Stimulated activated CD4-positive, alpha-beta T cell treated with anti-CD3 and anti-CD28 coated beads, Interleukin-12 subunit alpha, Interleukin-12 subunit beta, amount 100 ng/mL, for 48 hours (primary cell): Measurements from ENCODE around the gene UBASH3A.

Experiments used
- DNase-seq, 3 donors: peaks; one replicate each; pipeline ENCODE4 v3.0.0-alpha.2; 2020; ENCODE audit warnings: low read depth in 2 of 3, low spot score in 1 of 3

The UBASH3A gene

DNA sequence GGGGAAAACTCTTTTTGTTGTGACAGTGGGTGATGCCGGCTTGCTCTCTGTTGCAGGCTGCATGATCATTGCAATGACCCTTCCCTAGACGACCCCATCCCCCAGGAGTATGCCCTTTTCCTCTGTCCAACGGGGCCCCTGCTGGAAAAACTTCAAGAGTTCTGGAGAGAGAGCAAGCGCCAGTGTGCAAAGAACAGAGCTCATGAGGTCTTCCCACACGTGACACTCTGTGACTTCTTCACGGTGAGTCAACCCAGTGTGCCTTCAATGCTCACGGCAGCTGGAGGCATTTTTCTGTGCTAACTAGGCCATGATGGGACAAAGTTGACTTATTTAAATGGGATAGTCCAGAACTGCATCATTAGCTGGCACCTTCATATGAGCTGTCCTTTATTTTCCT lies 5.7 kb downstream of the UBASH3A start:
- no peak for DNase-seq

DNA sequence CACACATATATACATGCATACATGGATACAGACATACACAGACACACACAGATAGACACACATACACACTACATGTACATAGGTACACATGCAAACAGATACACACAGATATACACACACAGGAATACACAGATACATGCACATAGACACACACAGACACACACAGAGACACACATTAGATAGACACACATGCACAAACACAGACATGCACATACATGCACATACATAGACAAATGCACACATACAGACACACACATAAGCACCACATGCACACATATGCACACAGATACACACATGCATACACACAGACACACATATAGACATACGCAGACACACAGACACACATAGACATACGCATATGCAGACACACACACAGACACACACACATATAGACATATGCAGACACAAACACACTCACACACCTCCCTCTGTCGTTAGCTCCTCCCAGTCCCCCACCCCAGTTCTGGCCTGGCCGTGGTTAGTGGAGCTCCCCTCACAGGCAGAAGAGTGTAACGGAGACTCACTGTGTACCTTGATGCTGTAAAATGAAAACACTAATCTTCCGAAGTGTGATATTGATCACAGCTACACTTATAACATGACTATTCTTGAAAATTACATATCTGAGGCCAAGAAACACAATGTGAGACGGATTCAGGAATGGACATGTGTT lies 7.6 kb downstream of the UBASH3A start:
- no peak for DNase-seq

DNA sequence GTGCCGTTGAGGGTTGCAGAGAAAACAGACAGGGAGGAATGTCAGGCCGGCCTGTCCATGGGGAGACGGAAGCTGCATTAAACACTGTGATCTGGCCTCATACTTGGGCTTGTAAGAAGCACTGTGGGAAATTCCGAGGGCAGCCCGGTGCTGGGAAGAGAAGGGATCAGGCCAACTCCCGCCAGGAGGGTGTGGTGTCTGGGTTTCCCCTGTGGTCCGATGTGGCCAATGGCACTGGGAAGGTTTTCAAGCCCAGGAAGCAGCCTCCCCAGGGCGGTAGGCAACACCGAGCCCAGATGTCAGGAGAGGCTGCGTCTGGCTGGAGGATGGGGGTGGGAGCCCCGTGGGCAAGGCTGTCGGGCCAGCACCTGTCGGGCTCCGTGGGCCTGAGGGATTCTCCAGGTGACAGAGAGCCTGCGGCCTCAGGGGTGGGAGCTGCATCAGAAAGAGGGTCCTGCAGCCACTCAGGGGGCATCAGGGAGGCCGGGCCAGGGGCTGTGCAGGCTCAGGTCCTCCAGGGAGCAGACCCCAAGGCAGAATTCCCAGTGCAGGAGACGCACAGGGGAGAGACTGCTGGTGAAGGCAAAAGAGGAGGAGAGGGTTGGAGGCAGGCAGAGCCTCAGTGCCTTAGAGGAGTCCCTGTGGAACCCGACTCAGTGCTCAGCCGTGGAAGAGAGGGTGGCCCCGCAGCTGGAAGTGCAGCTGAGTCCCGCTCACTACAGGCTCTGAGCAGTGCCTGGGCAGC lies 8.4 kb downstream of the UBASH3A start:
- no peak for DNase-seq

DNA sequence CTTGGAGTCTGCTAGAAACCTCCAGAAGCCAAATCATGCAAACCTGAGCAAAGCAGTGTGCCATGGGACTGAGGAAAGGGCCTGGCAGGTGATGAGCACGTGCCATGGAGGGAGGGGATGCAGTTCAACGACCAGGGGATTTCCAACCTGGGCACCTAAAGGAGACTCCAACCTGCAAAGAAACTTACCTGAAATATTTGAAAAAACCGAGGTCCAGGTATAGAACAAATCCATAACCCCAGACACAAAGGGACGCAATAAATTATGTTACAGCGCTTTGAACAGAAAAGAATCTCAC lies 8.9 kb downstream of the UBASH3A start:
- no peak for DNase-seq

DNA sequence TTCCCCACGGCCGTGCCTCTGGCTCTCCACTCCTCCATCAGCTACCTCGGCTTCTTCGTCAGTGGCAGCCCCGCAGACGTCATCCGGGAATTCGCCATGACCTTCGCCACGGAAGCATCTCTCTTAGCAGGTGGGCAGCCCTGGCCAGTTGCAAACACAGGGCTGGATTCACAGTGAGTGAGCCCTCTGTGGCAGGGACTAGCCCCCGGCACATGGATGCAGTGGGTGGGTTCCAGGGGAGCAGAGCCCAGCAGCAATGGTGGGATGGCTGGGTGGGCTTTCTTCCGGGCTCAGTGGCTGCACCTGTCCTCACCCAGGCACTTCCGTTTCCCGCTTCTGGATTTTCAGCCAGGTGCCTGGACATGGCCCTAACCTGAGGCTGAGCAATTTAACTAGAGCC lies 9.4 kb downstream of the UBASH3A start:
- DNase-seq: no peak

DNA sequence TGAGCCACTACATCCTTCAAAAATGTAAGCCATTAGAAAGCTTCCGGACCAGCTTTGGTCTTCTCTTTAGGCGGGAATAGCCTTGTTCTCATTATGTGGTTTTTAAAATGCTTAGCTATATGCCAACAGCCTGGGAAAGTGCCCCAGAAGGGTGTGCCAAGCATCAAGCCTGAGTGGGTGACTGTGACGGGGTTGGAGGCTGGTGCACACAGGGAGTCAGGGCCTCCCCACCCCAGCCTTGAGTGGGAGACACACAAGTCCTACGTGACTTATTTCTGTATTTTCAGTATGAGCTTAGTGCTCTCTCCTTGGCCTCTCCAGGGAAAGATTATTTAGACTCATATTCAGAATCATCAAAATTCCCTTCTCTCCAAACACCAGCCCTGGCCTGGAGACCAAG lies 9.8 kb downstream of the UBASH3A start:
- DNase-seq: peak in 1 of 3 donors; percentile 56

DNA sequence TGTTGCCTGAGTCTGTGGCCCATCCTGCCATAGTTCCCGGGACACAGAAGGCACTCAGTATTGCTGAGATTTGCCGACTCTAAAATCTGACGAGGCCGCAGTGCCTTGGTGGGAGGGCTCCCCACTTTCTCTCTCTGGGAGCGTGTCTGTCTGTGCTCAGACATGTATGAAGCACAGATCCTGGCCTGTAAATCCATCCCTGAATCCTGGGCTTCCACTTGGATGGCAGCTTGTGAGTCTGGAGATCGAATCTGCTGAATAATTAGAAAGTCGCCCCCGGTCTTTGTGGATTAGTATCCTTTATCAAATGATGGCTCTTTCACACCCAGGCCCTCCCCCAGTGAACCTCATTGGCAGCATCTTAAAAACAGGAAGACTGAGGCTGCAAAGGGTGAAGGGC lies 10.4 kb downstream of the UBASH3A start:
- no peak for DNase-seq

DNA sequence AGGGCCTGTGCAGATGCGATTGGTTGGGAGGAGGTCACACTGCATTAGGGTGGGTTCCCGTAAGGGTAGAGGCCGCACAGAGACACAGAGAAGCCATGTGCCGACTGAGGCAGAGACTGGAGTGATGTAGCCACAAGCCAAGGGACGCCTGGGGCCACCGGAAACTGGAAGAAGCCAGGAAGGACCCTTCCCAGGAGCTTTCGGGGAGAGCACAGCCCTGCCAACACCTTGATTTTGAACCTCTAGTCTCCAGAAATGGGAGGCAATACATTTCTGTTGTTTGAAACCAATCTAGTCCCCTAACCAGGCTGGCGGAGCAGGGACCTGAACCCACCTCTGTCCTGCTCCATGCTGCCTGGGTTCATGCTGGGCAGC lies 10.8 kb downstream of the UBASH3A start:
- DNase-seq: no peak

DNA sequence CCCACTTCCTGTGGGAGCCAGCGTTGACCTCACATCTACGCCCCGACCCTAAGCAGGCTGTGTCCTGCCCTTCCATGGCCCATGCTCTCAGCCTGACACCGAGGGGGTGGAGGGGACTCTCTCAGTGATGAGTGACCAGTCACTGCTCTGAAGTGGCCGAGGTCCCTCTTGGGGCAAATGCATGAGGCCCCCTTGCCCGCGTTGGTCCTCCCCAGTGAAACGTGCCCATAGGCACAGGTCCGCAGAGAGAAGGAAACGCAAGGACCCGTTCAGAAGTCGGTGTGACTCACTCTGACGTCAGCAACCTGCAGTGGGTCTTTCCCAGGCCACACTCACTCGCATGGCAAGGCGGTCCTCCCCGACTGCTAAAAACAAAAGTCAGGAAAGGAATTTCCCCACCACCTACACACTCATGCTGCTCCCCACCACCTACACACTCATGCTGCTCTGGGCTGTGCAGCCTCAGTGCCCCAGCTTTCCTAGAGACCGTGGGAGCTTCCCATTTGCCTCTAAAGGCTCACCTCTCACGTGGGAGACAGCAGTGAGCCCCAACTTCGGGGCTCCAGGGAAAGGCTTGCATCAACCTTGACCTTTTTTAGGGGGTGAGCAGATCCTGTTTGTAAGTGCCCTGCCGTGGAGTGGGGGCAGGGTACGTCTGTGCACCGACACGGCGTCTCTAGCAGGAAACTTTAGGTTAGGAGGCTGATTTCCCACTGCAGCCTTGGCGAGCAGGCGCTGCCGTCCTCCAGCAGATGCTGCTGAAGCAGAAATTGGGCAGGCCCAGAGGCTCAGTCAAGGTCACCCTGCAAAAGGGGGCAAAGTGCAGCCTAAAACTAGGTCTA lies 11.4 kb downstream of the UBASH3A start:
- peak; percentile 91 to 95 (median 94) for DNase-seq

DNA sequence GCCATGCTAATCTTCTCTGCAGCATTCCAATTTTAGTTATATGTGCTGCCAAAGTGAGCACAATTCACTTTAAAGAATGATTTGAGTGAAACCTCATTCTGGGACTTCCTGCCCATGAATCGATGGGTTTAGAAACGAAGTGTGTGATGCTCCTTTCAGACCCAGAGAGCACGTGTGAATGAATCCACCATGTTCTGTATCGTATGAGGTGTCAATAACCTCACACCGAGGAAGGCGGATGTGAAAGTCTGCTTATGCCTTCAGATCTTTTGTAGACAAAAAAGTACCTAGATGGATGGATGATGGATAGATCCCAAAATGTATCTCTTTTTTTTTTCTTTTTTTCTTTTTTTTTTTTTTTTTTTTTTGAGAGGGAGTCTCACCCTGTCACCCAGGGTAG lies 13.8 kb downstream of the UBASH3A start:
- no peak for DNase-seq

DNA sequence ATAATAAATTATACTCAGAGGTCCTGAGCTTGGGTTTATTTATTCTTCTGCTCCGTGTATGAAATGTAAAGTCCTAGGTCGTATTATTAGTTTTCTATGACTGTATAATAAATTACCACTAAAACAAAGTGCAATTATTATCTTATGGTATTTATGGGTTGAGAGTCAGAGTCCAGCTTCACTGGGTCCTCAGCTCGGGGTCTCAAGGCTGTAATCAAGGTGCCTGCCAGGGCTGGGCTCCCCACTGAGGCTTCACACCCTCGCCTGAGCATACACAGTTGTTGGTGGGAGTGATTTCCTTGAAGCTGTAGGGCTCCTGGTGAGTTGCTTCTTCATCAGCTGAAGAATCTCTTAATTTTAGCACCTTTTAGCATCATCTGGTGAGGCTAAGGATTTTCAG lies 15.2 kb downstream of the UBASH3A start:
- DNase-seq: no peak

DNA sequence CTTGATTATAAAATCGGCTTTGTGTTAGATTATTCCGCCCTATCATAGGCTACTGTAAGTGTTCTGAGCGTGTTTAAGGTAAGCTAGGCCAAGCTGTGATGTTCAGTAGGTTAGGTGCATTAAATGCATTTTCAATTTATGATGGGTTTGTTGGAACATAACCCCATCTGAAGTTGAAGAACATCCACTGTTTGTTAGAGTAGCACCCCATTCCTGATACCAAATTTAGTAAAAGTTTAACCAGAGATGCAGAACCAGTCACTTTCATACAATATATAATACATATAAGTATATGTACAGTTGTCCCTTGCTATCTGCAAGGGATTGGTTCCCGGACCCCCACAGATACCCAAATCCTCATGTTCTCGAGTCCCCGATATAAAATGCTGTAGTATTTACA lies 16.1 kb downstream of the UBASH3A start:
- DNase-seq: no peak

DNA sequence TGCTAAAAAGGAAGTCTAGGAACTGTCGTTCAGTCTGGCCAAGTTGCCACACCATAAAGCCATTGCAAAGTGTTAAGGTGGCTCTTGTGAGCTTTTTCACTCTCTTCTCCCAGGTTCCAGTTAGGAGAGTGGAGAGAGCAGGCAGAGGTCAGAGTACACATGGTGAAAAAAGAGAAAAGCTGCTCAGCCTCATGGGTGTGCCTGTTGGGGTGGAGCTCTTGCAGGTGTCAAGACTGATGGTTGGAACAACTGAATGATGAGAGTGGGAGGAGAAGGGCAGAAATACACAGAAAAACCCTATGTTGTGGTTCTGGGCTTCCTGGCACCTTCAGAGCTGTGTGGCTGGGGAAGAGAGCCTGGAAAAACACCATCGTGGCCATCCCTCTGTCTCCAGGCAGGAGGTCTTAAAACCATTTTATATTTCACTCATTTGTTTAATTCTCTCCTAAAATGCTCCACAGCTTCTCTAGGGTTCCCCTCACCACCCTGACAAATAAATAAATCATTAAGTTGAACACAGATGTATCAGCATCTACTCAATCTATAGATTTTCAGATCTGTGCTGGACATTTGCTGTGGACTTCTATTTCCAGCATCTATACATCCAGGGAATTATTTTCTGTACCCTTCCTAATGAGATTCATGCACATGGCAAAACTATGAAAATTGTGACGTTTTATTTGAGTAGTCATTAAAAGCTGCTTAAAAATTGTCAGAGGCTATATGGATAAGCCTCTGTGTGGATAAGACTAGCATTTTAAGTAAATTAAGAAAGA lies 17.5 kb downstream of the UBASH3A start:
- no peak for DNase-seq

DNA sequence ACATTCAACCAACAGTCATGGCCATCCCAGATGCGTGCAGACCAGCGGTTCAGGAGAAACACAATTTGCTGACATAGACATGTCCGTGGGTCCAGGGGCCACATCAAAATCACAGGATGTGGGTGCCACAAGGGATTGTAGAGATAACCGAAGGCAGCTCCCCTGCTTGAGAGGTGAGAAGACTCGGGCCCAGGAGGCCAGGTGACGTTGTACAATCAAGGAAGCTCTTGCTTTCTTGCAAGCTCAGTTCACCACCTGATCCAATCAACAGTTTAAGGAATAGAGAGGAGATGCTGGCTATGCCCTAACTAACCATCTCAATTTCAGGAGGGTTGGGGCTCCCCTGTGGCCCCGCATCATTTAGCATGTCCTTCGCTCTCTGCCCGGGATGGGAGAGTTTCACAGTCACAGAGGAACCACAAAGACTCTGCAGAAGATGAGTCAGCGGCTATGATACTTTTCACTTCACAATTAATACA lies 19.5 kb downstream of the UBASH3A start:
- no peak for DNase-seq

DNA sequence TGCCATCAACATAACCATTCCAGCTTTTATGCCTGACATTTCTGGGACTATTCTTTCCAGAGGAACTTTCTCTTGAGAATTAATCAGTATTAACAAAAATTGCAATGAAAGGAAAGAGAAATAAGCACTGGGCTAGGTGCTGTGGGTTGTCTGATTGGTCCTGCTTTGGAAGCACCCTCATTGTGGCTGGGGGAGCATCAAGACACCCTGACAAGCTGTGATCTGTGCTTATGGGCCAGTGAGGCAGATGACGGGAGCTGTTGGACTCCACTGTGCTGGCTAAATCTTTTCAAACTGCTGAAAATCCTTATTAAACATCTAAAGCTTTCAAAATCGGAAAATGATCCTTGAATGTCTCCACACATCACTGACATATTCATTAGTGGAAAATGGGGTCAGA lies 20.0 kb downstream of the UBASH3A start:
- no peak for DNase-seq

DNA sequence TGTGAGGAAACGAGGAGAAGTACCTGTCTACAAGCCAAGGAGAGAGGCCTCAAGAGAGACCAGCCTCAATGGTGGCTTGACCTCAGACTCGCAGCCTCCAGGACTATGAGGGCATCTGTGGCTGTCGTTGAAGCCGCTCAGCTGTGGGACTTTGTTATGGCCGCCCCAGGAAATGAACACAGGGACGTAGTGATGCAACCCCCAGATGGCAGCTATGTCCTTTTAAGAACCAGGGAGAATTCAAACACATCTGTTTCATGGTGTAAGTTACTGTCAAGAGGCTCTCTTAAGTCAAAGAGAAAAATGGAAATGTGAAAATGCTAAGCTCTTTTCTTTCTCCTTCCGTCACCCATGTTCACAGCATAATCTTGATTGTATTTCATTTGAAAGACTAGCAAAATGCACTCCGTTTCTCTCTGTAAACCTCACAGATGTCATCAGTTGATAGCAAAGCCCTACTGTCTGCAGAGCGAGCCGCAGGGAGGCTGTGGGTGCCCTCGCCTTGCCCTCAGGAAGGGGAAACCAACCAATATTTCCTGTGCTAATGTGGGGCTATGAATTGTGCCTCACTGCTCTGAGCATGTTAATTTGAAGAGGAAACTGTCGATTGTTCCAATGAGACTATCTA lies 21.3 kb downstream of the UBASH3A start:
- DNase-seq: no peak

DNA sequence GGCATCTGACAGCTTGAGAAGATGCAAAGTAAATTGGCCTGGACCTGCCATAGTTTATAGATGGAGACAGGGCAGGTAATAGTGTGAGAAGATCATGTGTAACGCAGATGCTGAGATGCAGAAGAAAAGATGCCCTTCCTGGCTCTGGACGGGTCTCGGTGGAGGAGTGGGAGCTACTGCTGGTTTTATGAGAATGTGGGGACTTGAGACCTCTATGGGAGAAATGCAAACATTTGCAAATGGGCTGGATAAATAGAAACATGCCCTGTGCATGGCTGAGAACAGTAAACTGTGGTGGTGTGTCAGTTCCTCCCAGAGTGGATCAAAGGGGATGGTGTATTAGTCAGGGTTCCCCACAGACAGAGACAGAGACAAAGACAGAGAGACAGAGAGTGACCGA lies 21.9 kb downstream of the UBASH3A start:
- no peak for DNase-seq

DNA sequence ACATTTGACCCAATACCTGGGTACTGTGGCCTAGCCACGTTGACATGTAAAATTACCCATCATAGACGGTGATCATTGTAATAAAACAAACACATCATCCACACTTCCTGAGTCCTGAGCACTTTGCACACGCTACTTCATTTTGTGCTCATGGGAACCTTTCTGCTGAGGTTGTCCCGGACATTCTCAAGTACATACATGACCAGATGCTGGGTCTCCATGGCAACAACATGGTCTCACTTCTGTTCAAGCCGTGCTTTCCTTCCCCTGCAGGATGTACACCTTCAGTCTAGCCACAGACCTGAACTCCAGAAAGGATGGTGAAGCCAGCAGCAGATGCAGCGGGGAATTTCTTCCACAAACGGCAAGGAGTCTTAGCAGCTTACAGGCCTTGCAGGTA lies 22.7 kb downstream of the UBASH3A start:
- DNase-seq: no peak

DNA sequence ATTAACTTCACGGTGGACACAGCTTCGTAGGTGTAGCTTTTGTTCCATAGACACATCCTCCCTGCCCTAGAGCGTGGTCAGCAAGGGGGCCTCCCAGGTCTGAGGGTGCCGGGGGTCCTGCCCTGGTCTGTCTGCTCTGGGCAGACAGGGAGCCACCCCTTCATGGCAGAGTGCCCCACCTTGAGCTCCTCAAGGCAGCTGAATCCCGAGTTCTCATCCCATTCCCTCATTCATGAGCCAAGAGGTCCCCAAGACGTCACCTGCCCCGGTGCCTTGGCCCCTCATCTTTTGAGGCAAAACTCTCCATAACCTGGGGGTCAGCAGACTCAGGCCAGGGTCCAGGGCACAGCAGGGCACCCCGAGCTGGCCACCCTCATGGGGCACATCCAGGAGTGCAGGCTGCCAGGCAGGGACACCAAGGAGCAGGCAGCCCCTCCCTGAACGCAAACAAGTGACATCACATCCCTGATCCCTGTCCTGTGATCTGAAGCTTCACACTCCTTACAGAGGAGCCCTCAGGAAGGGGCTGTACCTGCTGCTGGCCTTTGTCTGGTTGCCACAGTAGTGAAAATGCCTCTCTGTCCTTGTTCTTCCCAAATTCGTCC lies 23.3 kb downstream of the UBASH3A start:
- DNase-seq: no peak

DNA sequence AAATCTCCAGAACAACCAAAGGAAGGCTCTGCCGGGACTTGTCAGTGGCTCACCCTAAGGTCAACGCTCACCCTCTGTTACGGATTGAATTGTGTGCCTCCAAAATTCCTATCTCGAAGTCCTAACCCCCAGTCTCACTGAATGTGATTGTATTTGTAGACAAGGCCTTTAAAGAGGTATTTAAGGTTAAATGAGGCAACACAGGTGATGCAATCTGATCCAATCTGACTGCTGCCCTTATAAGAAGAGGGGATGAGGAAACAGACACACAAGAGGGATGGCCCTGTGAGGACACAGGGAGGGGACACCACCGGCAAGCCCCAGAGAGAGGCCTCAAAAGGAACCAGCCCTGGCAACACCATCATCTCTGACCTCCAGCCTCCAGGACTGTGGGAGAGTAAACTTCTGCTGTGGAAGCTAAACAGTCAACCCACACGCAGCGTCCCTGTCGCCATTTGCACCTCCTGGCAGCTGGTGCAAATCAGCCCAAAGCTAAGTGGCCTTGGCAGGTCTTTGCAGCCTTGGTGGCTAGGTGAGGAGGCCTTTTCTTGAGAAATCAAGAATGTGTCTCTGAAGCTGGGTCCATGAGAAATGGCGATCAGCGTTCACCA lies 24.2 kb downstream of the UBASH3A start:
- DNase-seq: no peak
